Measurements from ENCODE around the gene PRR13.
"Not testable (repeated sequence)": the region's sequence is repeated elsewhere in the genome, so short reads cannot be mapped to it uniquely, and the experiment has no call there.

Gene PRR13

DNA sequence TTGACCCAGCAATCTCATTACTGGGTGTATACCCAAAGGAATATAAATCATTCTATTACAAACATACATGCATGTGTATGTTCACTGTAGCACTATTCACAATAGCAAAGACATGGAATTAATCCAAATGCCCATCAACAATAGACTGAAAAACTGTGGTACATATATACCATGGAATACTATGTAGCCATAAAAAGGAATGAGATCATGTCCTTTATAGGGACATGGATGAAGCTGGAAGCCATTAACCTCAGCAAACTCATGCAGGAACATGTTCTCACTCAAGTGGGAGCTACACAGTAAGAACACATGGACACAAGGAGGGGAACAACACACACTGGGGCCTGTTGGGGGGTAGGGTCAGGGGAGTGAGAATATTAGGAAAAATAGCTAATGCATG, 2.0 kb upstream of the PRR13 start:
- not testable (repeated sequence) for FAIRE-seq

DNA sequence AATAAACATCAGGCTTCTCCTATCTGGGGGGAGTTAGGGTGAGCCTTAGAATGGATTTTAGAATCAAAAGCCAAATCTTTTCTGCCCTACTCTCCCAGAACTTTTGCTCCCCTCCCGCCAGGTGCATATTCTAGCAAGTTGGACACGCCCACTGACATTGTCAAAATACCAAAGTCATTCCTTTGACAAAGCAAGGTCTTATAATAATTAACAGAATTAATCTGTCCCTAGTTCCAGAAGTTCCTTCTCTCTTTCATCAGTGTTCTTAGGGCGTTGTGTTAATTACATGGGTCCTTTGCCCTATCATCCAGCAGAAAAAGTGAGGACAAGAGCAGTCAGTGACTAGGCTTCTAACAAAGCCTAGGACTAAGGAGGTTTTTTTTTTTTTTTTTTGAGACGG, 2.4 kb downstream of the PRR13 start:
- FAIRE-seq, result no peak

DNA sequence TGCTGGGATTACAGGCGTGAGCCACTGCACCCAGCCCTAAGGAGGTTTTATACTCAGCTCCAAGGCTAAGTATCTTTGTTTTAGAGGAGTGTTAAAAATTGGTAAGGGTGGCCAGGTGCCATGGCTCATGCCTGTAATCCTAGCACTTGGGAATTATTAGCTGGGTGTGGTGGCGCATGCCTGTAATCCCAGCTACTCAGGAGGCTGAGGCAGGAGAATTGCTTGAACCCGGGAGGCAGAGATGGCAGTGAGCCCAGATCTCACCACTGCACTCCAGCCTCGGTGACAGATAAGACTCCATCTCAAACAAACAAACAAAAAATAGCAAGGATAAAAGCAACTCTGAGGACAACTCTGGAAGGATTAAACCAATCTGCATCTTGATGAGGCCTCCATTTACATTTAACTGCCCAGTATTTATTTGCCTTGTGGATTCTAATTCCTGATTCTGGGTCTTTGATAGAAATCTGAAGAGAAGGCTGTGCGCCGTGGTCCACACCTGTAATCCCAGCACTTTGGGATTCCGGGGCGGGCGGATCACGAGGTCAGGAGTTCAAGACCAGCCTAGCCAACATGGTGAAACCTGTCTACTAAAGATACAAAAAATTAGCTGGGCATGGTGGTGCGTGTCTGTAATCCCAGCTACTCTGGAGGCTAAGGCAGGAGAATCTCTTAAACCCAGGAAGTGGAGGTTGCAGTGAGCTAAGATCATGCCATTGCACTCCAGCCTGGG, 3.2 kb downstream of the PRR13 start:
- not testable (repeated sequence) for FAIRE-seq

DNA sequence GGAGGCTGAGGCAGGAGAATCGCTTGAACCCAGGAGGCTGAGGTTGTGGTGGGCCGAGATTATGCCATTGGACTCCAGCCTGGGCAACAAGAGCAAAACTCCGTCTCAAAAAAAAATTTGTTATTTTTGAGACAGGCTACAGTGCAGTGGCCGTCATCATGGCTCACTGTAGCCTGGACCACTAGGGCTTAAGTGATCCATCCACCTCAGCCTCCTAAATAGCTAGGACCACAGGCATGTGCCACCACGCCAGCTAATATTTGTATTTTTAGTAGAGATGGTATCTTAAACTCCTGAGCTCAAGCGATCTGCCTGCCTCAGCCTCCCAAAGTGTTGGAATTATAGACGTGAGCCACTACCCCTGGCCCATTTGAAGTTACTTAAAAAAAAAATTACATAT, 9.4 kb downstream of the PRR13 start:
- no peak for FAIRE-seq

DNA sequence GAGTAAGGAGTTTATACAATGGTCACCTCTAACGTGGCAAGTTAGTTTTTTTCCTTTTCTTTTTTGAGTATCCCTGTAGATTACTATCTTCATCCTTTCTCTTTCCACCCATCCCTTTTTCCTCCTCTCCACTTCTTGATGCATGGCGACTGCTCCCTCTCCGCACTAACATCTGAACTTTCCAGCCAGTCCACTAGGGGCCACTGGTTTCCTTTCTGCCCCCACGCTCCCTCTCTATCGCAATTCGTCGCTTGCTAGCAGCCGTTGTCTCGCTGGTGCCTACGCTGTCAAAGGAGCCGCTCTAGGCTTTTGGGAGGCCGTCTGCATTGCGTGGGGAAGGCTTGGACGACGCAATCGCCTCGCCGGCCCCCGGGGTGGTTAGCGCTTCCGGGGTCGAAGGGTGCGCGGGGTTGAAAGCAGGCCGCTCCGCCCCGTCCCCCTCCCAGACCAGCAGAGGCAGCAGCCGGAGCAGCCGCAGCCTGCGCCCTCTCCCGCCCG, 10.2 kb downstream of the PRR13 start, which contains the start of gene PCBP2:
Gene PCBP2 (plus strand): TSS at position 442 of the 498 bp plus-strand sequence. CDS start 2,699 bp downstream, outside the sequence.
- no peak for FAIRE-seq

DNA sequence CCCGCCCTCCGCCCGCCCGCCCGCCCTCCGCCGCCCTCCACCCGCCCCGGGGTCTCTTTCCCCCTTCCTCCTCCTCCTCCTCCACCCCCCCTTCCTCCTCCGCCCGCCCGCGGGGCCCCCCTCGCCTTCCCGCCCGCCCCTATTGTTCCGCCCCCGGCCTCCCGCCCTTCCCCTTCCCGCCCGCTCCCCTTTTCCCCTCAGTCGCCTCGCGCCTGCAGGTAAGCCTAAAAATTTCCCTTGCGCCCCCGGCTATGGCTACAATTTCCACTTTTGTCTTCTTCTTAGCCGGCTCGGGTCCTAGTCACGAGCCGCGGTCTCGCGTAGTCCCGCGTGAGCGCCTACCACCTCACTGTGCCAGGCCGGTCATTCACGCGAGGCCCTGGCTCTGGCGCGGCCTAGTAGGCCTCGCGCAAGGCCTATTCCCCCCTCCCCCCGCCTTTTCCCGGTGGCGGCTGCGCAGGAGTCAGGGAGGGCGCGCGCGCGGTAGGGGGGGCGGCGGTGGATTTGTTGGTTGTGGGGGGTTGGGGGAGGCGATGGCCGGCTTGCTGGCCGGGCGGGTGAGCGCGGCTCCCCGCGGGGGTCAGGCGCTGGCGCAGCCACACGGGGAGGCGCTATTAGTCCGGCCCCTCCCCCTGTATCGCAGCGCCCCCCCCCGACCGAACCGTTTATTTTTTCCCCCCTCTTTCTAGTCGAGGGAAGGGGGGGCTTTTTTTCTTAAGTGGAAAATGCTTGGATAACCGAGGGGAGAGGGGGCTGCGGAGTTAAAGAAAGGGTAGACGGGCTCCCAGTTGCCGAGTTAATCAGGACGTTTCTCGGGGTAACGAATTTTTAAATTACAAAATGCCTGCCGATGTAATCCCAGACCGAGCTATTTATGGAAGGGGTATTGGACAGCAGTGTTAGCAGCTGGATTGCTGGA, 10.9 kb downstream of the PRR13 start:
- FAIRE-seq, result no peak

DNA sequence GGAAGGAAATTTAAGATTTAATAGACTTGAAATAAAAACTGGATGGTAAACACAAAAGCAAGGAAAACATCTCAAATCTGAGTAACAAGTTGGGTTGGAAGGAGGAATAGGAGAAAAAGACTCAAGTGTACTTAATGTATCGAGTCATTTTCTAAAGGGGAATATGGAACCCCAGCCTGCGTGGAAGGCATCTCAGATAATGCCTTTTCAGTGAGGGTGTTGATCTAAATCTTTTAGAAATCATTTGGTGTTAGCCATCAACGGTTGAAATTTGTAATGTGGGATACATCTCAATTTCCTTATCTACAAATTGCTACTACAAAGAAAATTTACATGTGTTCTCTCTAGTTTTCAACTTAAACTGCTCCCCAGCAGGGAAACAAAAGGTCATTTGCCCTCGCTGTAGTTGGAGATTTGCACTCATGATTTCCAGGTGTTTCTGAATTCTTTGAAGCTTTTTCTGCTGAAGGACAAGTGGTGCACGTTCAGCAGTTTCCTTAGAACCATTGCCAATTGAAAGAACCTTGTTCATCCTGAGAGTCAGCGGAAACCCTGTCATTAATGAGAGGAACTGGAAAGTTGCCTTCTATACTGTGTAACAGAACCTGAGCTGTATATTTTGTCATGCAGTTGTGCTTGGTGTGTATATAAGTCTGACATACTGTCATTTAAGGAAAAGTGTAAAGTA, 12.6 kb downstream of the PRR13 start:
- FAIRE-seq, result no peak

DNA sequence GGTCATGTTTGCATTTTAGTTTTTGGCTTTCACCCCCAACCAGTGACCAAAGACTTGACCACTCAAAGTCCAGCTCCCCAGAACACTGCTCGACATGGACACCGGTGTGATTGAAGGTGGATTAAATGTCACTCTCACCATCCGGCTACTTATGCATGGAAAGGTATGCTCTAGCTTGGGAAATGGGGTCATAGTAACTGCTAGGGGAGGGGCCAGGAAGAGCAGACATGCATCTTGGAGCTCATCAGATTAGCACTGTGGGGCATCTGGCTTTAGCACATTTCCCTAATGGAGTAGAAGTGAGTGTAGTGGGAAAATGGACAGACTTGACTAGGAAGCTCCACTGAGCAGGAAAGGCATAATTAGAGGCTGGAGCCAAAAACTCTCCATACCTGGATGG, 13.2 kb downstream of the PRR13 start:
- no peak for FAIRE-seq

DNA sequence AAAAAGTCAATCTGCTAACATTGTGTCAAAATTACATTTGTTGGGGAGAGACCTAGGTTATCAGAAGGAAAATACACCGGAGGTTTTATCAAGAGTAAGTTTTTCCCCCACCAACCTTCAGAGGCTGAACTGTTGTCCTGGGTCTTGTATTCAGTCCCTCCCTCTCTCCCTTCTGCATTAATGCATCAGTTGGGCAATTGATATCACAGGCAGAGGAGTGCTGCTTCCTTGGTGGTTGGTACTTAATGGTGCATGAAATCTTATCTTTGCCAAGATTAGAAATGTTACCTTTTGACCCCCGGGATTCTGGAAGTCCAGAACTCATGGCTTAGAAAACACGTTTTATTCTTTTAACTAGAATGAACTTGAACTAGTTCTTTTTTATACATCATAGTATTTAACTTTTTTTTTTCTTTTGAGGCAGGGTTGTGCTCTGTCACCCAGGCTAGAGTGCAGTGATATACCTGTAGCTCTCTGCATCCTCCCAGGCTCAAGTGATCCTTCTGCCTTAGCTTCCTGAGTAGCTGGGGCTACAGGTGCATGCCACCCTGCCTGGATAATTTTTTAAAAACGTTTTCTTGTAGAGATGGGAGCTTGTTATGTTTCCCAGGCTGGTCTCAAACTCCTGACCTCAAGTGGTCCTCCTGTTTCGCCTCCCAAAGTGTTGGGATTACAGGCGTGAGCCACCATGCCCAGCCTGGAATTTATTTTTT, 15.3 kb downstream of the PRR13 start:
- FAIRE-seq, result no peak

DNA sequence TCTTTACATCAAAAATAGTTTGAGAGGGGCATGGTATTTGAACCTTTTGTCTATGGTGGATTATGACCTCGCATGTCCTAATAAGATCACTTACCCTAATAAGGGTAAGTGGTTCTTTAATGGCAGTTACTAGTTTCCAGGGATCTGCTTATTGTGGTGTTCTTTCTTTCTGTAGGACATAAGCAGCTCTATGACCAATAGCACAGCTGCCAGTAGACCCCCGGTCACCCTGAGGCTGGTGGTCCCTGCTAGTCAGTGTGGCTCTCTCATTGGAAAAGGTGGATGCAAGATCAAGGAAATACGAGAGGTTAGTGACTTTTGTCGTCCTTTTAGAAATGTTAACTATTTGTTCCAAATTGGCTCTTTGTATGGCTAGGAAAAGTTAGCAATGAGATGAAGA, 17.6 kb downstream of the PRR13 start:
- FAIRE-seq, result no peak

DNA sequence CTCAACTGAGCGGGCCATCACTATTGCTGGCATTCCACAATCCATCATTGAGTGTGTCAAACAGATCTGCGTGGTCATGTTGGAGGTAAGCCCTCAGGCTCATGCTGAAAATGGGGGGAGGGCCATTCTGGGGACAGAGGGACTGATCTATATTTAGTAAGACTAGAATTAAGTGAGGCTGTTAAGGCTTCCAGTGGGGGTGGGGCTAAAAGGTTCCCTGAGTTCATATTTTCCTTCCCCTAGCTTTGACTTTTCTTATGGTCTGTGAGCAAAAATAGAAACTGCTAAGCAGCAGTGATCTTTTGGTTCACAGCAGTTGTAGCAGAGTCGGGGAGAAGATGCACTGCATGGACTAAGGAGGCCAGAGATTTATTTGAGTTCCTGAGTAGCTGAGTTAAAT, 19.5 kb downstream of the PRR13 start:
- FAIRE-seq, result no peak

DNA sequence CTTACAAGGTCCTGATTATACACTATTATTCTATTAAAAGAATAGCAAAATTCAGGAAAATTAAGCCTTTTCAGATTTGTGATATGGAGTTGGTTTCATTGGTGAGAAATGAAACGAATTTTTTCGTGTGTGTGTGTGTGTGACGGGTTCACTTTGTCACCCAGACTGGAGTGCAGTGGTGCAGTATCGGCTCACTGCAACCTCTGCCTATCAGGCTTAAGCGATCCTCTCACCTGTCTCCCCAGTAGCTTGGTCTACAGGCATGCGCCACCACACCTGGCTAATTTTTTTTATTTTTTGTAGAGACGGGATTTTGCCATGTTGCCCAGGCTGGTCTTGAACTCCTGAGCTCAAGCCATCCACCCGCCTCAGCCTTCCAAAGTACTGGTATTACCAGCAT, 20.1 kb downstream of the PRR13 start:
- FAIRE-seq, result no peak

DNA sequence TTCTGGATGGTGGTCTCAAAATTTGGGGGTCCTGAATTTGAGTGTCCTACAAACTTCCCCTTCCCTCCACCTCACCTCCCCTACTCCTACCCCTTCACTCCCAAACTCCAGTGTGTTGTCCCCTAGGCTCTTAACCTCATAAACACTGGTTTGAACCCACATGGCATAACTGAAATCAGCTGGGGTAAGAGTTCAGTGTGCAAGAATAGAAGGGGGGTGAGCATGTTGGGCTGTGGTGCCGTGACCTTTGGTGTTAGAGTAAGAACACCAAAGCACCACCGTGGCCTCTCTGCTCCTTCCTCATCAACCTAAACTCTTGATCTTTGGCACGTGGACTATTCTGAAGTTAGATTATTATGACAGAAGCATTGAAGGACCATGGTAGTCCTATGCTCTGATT, 21.4 kb downstream of the PRR13 start:
- no peak for FAIRE-seq

DNA sequence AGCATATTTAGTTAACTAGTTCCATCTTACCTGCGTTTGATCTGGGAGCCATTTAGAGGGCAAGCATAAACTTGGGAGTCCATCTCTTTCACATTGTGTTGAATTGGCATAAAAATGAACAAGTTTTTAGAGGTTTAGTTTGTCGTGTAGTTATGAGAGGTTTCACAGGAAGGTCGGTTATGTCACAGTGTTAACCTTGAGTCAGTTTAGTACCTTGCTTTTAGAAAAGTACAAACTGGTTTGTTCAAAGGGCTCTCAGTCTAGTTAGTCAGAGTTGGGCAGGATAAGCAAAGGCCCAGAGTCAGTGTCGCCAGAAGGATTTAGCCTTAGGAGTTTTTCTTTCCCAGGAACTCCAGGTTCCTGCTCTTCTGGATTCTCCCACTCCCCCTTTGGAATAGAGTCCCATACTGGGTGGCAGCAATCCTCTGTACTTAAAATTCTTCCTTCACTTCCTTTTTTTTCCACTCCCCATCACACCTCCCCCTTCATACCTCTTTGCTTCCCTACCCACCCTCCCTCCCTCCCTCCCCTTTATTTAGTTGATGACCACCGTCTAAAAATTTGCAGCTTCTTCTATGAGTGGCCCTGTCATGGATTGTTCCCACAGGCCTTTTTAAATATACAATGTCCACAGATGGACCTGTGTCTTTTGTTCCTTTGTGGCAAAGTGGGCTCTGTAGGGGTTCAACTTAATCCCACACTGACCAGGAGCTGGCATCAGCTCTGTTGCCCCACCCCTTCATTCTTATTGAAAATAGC, 22.4 kb downstream of the PRR13 start:
- FAIRE-seq, result no peak

DNA sequence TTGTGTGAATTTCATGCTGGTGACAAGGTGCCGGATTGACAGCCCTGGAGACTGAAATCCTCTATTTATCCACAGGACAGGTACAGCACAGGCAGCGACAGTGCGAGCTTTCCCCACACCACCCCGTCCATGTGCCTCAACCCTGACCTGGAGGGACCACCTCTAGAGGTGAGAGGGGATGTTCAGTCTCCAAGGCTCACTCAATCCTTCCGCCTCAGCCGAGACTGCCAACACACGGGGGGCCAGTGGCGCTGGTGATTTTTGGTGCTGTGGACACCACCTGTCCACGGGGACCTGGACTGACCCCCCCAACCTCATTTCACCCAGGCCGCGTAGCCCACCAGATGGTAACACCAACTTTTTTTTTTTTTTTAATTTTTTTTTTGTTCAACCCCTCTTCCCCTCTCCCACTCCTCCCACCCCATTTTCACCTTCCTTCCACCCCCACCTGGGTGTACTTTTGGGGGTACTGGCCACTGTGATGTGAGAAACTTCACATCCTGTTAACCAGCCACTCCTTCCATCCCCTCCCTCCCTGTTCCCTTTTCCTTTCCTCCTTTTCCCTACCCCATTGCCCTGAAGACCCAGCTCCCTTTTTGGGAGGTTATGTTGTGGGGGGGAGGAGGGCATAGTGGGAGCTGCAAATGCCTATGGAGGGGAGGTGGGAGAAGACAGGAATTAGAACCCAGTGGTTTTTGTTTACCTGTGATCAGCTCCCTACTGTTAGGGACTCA, 23.3 kb downstream of the PRR13 start:
- FAIRE-seq, result no peak

DNA sequence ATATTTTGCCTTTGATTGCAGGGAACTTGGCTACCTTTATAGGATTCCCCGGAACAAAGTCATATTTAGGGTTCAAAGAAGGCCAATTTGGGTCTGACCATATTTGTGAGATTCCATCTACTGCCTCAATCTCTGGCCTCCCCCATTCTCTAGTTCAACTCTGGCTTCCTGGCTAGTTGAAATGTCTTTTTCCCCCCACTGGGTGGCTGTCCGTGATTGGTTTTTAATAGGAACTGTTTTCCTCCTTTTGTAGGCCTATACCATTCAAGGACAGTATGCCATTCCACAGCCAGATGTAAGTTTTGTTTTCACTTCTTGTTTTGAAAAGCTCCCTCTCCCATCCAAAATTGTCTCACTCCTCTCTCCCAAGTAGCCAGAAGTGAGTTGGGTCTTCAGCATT, 24.1 kb downstream of the PRR13 start:
- FAIRE-seq, result no peak

DNA sequence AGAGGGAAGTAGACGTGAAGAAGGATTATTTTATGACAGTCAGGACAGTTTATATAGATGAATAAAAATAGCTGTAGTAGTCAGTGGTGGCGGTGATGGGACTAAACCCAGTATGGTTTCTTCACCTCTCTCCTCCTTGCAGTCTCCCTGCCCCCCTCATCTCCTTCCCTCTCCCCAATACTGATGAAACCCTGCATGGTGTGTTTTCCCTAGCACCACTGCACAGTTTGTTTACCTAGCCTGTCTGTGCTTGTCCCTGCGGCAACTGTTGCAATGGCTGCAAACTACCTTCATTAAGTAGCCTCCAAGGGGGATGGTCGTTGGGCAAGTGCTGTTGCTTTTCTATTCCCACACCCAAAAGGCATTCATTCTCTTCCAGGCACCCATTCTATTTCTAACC, 25.1 kb downstream of the PRR13 start:
- FAIRE-seq, result no peak

DNA sequence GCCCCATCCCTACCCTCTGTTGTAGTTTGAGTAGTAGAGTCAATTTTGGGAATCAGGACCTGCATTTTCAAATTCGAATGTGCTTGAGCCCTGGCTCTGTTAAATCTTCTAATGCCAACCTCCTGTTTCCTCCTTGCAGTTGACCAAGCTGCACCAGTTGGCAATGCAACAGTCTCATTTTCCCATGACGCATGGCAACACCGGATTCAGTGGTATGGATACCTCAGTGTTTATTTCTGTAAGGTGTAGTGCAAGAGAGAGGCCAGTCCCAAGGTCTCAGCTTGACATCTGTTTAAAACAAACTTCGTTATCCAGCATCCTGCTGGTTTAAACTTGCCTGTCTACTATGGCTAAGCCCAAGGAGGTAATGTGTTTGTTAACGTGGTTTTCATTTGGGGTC, 25.5 kb downstream of the PRR13 start:
- no peak for FAIRE-seq

DNA sequence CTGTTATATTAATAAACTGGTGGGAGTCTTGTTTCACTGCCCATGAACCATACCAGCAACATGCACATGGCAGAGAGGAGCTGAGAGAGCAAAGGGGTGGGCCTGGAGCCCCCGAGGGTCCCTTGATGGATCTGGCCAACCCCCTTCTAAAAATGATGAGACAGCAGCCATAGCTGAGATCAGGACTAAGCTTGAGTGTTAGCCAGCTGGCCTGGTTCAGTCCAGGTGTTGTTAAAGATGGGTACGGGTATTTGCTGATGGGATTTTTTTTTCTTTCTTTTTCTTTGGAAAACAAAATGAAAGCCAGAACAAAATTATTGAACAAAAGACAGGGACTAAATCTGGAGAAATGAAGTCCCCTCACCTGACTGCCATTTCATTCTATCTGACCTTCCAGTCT, 26.3 kb downstream of the PRR13 start:
- no peak for FAIRE-seq

DNA sequence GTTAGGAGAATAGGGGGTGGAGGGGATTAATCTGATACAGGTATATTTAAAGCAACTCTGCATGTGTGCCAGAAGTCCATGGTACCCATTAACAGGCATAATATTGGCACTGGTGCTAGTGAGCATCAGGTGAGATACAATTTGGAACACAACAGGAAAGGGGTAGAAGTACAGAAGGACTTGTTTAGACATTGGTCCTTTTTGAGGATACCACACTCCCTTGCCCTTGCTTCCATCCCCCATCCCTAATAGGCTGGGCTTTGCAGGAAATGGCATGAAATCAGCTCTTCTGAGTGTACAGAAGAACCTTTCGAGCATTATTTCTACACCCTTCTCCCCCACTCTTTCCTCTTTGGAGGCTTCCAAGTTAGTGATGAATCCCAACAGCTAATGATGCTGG, 26.7 kb downstream of the PRR13 start:
- no peak for FAIRE-seq

DNA sequence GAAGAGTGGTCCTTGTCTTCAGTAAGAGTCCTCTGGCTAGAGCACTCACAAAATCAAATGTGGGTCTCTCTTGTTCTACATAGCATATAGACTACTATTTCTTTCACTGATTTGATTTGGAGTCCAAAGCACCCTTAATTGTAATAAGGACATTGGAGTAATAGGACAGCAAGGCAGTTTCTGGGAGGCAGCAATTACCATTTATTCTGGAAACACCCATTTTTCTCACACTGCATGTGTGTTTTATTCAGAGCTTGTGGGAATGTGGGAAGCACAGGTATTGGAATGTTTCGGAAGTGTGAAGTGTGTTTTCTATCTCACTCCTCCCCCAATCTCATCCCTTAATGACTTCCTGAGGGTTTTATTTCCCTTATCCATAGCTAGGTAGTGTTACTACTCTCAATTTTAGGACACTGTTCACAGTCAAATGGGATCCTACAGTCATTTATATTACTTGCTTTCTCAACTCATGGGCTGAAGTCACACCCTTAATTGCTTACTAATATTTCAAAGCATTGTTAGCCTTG, 30.6 kb downstream of the PRR13 start:
- no peak for FAIRE-seq

Measured in islet of Langerhans (tissue), 1 donor.